HG02981 (cell line): Measurements from ENCODE around the gene ABR.
"Not testable (repeated sequence)": the region's sequence is repeated elsewhere in the genome, so short reads cannot be mapped to it uniquely, and the experiment has no call there.

ENCODE experiments used
- ATAC-seq: cut with Tn5 transposase; IDR thresholded peaks from one replicate; pipeline ENCODE4 v1.9.1; 2021; ENCODE audit warnings: mild to moderate bottlenecking, moderate library complexity; ENCODE audit not compliant: unreplicated experiment

The ABR gene

DNA sequence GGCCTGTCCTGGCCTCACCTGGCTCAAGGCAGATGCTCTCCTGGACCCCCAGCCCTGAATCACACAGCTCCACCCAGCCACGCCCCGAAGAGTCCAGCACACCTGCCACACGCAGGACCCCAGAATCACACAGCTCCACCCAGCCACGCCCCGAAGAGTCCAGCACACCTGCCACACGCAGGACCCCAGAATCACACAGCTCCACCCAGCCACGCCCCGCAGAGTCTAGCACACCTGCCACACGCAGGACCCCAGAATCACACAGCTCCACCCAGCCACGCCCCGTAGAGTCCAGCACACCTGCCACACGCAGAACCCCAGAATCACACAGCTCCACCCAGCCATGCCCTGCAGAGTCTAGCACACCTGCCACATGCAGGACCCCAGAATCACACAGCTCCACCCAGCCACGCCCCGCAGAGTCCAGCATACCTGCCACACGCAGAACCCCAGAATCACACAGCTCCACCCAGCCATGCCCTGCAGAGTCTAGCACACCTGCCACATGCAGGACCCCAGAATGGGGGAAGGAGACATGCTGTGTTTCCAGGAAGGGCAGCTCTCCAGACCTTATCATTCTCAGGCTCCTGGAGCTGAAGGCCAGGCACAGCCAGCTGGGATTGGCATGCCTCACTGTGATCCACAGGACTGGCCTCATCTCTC lies 105.7 kb downstream of the ABR start:
- ATAC-seq, result not testable (repeated sequence)

DNA sequence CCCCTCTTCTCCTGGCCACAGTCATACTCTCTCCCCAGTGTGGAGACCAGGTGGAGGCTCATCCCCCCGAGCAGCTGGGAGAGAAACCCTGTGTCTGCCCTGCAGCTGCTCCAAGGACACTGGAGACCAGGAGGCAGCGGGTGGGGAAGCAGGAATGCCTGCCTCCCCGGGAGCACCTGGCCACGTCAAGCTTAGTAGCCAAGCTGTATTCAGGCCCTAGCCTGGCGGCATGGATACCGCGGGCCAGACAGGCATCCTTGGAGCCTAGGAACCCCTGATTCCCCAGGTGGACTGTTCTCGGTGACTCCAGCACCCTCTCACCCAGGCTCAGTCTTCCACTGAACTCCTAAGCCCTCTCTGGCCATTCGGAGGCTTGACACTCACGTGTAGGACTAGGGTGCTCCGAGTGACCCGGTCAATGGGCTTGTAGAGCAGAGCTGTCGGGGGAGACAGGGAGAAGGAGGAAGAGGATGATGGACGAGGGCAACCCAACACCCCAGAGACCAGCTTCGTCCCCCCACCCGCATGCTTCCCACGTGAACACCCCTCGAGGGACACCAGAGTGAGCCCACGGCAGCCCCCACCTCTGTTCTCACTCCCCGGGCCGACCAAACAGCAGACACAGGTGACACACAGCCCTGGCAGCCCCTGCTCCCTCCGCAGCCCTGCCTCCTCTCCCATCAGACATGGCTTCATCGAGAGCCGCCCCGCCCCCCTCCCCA lies 106.4 kb downstream of the ABR start:
- no peak for ATAC-seq

GRCh38 chr17:1072551-1072961 lies 107.2 kb downstream of the ABR start:
- ATAC-seq, result no peak

DNA sequence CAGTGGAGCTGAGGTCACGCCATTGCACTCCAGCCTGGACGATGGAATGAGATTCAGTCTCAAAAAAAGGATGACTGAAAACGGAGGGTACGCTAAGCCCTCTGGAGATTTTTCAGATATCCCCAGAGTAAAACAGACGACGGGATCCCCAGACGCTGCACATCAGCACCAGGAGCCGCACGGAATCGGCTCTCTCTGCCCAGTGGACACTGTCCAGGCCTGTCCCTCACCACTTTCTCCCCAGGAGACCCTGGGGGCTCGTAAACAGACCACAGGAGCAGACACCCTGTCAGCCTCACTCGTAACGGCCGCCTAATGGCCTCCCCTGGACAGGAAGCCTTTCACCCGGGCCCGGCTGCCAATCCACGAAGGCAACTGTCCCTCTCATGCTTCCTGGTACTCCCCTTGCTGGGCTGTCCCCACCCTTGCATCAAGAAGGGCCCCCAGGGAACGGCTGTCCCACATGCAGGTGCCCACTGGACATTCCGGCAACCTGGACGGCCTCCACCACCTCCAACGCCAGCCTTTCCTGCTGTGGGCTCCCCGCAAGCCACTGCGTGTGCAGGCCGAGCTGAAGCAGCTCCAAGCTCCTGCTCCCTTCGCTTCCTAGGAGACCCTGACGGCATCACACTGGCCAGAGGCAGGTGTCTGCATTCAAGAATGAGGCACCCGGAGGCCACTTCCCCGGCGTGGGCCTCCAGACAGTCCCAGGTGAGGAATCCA lies 108.5 kb downstream of the ABR start:
- ATAC-seq, result no peak

GRCh38 chr17:1070411-1070810 lies 109.4 kb downstream of the ABR start:
- no peak for ATAC-seq

DNA sequence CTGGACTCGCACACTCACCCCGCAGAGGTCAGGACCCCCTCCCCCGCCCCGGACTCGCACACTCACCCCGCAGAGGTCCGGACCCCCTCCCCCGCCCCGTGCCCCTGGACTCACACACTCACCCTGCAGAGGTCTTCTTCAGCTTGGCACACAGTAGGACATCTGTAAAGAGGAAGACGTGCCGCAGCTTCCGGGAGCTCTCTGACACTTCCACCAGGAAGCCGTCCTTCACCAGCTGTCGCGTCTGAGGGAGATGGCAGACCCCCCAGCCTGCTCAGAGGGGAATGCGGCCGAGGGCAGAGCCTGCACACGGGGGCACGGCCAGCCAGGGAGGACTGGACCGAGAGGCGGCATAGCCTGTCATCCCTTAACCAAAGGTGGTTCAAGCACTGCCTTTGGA lies 109.9 kb downstream of the ABR start:
- ATAC-seq, result no peak

- ATAC-seq, result no peak
Measured at GRCh38 chr17:1068356-1068755, 111.4 kb downstream of the ABR start.

DNA sequence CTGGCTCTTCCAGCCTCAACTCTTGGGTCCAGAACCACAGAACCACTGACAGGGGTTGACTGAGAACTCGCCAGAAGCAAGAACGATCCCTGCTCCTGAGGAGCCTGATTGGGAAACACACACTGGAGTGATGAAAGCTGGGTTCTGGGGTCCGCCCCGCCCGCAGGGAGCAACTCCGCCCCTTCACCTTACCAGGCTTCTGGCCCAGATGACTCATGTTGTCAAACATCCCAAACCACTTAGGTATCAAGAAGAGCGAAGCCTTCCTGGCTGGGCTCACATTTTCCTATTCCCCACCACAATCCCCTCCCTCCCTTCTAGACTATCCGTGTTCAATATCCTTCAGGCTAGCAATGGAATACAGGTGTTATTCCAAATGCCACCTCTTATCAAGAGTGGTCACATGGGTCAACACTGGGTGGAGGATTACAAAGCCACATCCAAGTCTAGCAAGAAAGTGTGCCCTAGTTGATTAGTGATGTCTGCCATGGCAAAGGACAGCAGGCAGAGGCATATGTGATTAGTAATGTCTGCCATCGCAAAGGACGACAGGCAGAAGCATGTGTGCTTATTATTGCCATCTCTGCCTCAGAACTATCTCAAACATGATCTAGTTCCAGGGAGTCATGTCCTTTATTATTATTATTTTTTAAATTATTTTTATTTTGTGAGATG lies 112.4 kb downstream of the ABR start:
- no peak for ATAC-seq

DNA sequence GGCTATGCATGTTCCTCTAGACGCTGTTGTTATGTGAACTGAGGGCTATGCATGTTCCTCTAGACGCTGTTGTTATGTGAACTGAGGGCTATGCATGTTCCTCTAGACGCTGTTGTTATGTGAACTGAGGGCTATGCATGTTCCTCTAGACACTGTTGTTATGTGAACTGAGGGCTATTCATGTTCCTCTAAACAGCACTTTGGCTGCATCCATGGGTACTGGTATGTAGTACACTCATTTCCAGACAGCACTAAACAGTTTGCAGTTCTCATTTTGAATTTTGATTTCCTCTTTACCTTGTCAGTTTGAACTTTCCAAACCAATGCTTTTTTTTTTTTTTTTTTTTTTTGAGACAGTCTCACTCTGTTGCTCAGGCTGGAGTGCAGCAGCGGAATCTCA lies 114.4 kb downstream of the ABR start:
- not testable (repeated sequence) for ATAC-seq

DNA sequence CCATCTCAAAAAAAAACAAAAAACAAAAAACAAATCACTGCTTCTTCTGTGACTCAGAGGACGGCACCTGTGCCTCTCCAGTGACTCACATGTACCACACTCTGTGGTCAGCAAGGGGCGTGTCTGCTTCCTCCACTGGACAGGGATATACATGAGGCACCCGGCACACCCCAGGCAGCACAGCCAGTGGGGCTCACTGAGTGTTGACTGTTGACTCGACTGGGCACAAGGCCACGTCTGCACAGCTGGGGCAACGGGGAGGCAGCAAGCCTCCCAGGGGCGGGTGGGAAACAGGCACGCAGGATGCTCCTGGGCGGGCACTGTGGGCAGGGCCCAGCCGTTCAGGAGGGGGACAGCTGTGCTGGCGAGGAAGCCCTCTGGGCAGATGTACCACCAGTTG lies 118.8 kb downstream of the ABR start:
- no peak for ATAC-seq

DNA sequence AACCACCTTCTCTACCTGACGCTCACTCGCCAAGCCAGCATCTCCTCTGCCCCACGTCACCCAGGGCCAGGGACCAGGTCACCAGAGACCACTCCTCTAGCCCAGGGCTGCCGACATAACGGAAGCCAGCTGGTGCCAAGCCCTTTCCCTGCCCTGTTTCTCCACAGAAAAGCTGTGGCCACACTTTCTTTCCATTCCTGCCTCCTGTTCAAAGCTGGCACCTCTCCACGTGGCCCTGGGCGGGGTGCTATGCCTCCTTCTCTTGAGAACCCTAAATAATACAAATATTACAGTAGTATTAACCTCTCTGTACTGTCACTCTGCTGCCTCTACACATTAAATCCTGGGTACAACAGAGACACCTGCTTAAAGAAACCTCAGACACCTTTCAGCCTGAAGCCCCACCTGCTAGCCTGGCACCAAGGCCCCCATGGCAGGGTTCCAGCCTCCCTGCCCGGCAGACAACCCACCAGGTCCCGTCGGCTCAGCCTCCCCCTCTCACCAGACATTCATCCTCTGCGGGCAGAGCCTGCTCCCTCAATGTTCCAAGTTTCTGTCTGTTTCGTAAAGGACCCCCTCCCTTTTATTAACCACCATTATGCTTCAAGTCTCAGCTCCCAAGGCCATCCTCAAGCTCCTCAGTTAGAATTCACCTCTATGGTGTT lies 120.5 kb downstream of the ABR start:
- ATAC-seq, result no peak

- ATAC-seq, result no peak
Measured at GRCh38 chr17:1058423-1059130, 121.2 kb downstream of the ABR start.

GRCh38 chr17:1056761-1057160 lies 123.0 kb downstream of the ABR start:
- no peak for ATAC-seq

DNA sequence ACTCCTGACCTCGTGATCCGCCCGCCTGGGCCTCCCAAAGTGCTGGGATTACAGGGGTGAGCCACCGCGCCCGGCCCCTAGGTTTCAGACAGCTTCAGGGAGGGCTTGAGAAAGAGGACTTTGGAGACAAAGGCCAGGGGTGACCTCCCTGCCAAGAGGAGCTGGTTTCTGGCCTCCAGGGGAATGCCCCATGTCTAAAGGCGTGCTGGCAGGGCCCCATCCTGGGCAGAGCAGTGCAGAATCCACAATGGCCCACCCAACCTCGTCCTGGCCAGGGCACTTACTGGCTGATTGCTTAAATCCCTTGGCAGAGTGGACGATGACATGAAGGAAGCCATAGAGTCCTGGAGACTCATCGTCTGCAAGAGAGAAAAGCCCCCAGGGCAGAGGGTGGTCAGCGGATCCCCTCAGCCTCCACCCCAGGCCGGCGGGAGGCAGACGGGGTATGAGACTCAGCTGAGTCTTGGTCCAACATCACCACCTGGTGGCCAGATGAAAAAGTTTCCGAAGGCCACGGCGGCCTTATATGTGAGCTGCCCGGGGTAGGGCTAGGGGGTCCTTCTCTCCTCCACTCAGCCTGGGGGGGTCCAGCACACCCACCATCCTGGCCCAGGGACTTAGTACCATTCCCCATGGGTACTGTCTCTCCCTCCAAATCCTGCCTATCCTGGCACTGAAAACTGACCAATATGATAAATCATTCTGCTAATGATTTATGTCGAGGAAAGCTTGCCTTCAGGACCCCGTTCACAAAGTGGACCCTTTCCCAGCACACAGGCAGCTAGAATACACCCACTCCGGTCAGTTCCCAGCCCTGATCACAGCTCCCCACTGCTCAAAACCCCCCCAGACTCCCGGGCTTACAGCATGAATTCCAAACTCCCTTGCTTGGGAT lies 123.8 kb downstream of the ABR start:
- no peak for ATAC-seq

- no peak for ATAC-seq
Measured at GRCh38 chr17:1055231-1055630, 124.5 kb downstream of the ABR start.

- ATAC-seq, result no peak
Measured at GRCh38 chr17:1054656-1055055, 125.1 kb downstream of the ABR start.

DNA sequence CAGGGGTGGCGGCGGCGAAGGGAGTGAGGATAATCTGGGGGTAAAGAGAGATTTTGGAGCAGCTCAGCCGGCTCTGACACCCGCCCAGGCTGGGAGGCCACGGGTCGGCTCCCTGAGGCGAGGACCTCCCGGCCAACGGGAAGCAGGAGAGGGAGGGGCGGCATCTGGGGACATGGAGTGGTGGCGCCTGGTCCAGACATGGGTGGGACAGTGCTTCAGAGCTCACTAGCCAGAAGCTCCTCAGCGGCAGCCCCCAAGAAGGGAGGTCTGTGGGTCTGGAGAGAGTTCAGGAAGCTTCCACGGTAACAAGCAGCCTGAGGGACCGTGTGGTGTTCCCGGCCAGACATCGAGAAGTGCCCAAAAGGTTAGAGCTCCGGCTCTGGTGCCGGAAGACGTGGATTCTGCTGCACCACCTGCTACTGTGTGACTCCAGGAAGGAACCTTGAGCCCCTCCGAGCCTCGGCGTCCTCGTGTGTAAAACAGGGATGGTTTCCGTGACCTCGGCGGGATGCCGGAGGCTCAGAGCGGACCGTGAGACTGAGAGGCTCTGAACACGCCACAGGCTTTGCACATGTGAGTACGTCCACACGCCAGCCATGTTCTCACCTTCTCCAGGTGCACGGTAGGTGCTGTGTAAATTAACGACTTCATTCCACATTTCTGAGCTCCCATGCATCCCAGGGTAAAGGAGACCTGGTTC lies 126.0 kb downstream of the ABR start:
- no peak for ATAC-seq

DNA sequence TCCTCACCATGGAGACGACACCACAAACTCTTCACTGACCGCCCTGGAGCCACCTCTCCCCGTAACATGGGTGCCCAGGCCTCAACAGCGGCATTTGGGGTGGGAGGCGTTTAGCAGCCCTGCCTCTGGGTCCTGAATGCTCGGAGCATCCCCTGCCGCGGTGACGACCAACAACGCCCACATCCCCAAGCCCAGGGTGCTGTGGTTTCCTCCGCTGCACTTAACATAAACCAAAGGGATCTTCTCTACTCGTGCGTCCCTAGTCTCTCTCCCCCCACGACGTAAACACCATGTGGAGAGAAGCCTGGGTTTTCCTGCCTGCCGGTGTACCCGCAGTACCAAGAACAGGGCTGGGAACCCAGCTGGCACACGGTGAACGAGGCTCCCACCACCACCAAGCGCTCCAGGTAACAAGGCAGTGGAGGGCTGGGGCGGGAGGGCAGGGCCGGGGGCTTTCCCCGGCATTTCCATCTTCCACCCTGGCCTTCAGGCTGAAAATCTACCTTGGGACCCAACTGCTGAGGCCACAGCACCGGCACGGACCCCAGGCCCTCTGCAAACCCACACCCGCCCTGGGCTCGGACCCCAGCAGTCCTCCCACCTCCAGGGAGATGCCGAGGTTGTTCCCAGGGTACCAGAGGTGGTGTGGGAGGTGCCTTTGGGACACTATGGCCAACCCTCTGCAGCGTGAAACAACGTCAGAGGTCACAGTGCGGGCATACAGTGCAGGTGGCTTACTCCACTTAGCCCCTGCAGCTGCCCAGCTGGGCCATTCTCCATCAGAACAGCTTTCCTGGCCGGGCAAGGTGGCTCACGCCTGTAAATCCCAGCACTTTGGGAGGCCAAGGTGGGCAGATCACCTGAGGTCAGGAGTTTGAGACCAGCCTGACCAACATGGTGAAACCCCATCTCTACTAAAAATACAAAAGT lies 128.5 kb downstream of the ABR start:
- ATAC-seq, result no peak
